ENCODE results near the gene TAL2.

The TAL2 gene

GRCh38 chr9:105661011-105661410 lies 1.2 kb upstream of the TAL2 start:
- H3K27ac ChIP-seq = no peak overlapping the region
- TF ChIP-seq CTCF (conservative IDR thresholded peaks at IDR 0.05) (no peak), ZFX (IDR thresholded peaks at IDR 0.05) (no peak)

GRCh38 chr9:105663914-105664313 lies 1.7 kb downstream of the TAL2 start:
- TF ChIP-seq CTCF (conservative IDR thresholded peaks at IDR 0.05) (no peak), ZFX (IDR thresholded peaks at IDR 0.05) (no peak)
- no peak overlapping the region for H3K27ac ChIP-seq

GRCh38 chr9:105667867-105668266 lies 5.6 kb downstream of the TAL2 start:
- no peak overlapping the region for H3K27ac ChIP-seq
- TF ChIP-seq ZFX (IDR thresholded peaks at IDR 0.05) = no peak
- no peak for TF ChIP-seq CTCF (conservative IDR thresholded peaks at IDR 0.05)

- TF ChIP-seq CTCF (conservative IDR thresholded peaks at IDR 0.05) (no peak), ZFX (IDR thresholded peaks at IDR 0.05) (no peak)
- no peak overlapping the region for H3K27ac ChIP-seq
Observed at GRCh38 chr9:105670315-105670714, 8.1 kb downstream of the TAL2 start.

- H3K27ac ChIP-seq = no peak overlapping the region
- TF ChIP-seq ZFX (IDR thresholded peaks at IDR 0.05) = no peak
- TF ChIP-seq CTCF (conservative IDR thresholded peaks at IDR 0.05) = no peak
Observed at GRCh38 chr9:105670775-105671174, 8.5 kb downstream of the TAL2 start.

GRCh38 chr9:105672711-105673234 lies 10.5 kb downstream of the TAL2 start:
- no peak overlapping the region for H3K27ac ChIP-seq
- TF ChIP-seq CTCF (conservative IDR thresholded peaks at IDR 0.05) (no peak), ZFX (IDR thresholded peaks at IDR 0.05) (no peak)

- no peak for TF ChIP-seq CTCF (conservative IDR thresholded peaks at IDR 0.05)
- TF ChIP-seq ZFX (IDR thresholded peaks at IDR 0.05) = no peak
- no peak overlapping the region for H3K27ac ChIP-seq
Observed at GRCh38 chr9:105673850-105674387, 11.7 kb downstream of the TAL2 start.
